ENCODE measurements around the gene PEAK3.

Gene PEAK3

DNA sequence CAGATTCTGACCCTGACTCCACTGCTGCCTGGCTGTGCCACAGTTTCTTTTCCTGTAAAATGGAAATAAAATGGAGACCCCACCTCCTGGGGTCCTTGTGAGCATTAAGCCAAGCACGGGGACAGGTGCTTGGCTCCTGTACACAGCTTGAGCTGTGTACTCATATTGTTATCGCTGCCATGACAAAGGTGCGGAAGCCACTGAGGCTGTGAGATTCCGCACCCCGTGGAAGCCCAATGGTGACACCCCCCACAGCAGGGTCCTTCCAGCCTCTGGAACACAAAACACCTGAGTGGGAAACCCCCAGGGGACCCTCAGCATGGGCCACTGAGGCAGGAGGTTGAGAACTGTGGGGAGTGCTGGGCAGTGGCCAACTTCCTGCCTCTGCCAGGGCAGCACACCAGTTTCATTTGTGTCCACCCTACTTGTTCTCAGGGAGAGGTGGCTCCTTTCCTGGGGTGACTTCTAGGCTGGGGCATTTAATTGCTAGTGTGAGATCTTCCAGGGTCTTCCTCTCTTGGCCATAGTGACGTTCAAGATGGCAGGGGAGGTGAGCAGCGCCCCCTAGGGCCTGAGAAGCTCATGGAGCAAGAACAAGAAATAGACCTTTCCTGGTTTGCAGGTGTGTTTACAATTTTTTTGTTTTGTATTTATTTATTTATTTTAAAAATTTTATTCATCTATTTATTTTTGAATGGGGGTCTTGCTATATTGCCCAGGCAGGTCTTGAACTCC, 20.4 kb downstream of the PEAK3 start:
- Histone ChIP-seq H3K4me1 (peaks cover 70 to 89% (median 80%) of the 10 kb centered on the region in 10 experiments), H3K36me3 (no peaks in the 10 kb centered on the region), H3K9ac (no peak overlapping the region), H3K9me3 (replicated peaks in 1 of 11) (no peaks in the 10 kb centered on the region), H3K4me3 (no peak overlapping the region), H4K20me1 (no peaks in the 10 kb centered on the region), H3K27ac (0 out of 22 replicates have a peak overlapping the region, but pooled peaks of 1 of the 11 experiments have one; percentile 32), H3K27me3 (no peaks in the 10 kb centered on the region), H3K4me2 (peak overlapping the region in 5 of 11 experiments; percentile 3 to 35 (median 7); a peak in 4 of 22 replicates)
- no peak for TF ChIP-seq Cebpa-rat (IDR thresholded peaks at IDR 0.05)

DNA sequence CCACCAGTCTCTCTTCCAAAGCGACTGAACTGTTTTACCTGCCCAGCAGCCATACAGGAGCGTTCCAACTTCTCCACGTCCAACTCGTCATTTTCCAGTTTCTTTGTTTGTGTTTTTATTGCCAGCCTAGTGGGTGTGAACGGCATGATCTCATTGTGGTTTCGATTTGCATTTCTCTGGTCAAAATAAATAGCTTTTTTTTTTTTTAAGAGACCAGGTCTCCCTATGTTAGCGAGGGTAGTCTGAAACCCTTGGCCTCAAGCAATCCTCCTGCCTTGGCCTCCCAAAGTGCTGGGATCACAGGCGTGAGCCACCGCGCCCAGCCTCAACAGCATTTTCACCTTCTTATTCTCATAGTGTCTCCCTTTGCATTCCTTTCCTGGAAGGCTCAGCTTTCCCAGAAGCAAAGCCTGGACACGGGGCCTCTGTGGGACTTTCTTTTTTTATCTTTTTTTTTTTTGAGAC, 21.6 kb downstream of the PEAK3 start:
- Histone ChIP-seq H3K4me2 (peak overlapping the region; percentile 16 to 59 (median 47); a peak in 21 of 22 replicates), H4K20me1 (no peaks in the 10 kb centered on the region), H3K27ac (peak overlapping the region in 6 of 11 experiments; percentile 8 to 69 (median 28); a peak in 8 of 22 replicates), H3K27me3 (no peaks in the 10 kb centered on the region), H3K36me3 (no peaks in the 10 kb centered on the region), H3K4me3 (no peak overlapping the region), H3K4me1 (peaks cover 68 to 89% (median 80%) of the 10 kb centered on the region in 10 experiments), H3K9me3 (replicated peaks in 1 of 11) (no peaks in the 10 kb centered on the region), H3K9ac (peak overlapping the region in 3 of 11 experiments; percentile 1 to 17 (median 2); a peak in 3 of 22 replicates)
- TF ChIP-seq Cebpa-rat (IDR thresholded peaks at IDR 0.05), result no peak

DNA sequence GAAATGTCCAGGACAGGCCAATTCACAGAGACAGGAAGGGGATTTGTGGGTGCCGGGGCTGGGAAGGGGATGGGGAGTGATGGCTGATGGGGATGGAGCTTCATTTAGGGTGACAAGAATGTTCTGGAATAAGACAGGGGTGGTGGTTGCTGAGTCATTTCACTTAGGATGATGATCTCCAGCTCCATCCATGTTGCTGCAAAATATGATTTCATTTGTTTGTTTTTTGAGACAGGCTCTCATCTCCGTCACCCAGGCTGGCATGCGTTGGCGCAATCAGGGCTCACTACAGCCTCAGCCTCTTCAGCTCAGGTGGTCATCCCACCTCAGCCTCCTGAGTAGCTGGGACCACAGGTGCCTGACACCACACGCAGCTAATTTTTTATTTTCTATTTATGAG, 22.6 kb downstream of the PEAK3 start:
- Histone ChIP-seq H3K36me3 (no peaks in the 10 kb centered on the region), H3K4me2 (peak overlapping the region in 7 of 11 experiments; percentile 18 to 59 (median 47); a peak in 9 of 22 replicates), H3K27me3 (peaks cover 2 to 6% (median 3%) of the 10 kb centered on the region in 11 experiments; a peak in 21 of 22 replicates), H3K27ac (peak overlapping the region in 5 of 11 experiments; percentile 8 to 69 (median 24); a peak in 5 of 22 replicates), H3K4me1 (peaks cover 60 to 88% (median 80%) of the 10 kb centered on the region in 10 experiments), H3K9ac (no peak overlapping the region), H3K9me3 (replicated peaks in 1 of 11) (no peaks in the 10 kb centered on the region), H3K4me3 (no peak overlapping the region), H4K20me1 (peaks cover 0 to 1% (median 0%) of the 10 kb centered on the region in 11 experiments; a peak in 5 of 22 replicates)
- no peak for TF ChIP-seq Cebpa-rat (IDR thresholded peaks at IDR 0.05)

DNA sequence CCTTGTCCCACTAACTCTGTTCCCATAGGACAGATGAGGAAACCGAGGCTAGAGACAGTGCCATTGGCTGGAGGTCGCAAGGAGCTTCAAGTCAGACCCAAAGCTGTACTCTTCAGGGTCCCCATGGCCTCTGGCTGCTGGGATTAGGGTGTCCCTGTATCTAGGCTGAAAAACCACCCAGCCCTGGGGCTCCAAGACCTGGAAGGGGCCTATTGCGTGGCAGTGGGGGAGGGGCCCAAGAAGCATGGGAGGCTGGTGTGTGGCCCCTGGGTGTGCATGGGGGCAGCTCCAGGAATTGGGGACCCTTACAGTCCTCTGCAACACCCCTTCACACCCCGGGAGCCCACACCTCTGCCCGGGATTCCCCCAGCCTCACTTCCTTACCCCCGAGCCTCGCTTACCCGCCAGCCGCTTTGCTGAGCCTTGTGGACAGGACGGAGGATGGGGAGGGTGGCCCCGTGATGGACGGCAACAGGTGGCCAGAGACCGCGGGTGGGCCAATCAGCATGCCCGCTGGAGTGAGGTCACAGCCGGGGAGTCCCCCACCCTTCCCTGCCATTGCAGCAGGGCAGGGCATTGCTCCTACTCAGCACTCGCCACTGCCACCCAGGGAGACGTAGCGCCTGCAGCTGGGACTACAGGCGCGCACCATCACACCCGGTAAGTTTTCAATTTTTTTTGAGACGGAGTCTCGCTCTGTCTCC, 25.8 kb downstream of the PEAK3 start, which contains the start of gene JSRP1:
JSRP1 (minus strand) TSS at position 436 of the 704 bp plus-strand sequence. CDS start 1,103 bp downstream, outside the sequence.
- H3K4me2 ChIP-seq, result peak within 1 kb of the TSS; percentile 20 to 91 (median 73); a peak in 21 of 22 replicates
- peaks cover 3 to 33% (median 31%) of the 10 kb centered on the region in 11 experiments; a peak in 21 of 22 replicates for H4K20me1 ChIP-seq
- peaks cover 0 to 8% (median 4%) of the 10 kb centered on the region in 11 experiments; a peak in 7 of 22 replicates for H3K9me3 ChIP-seq (replicated peaks in 1 of 11)
- peaks cover 34 to 38% (median 35%) of the 10 kb centered on the region in 11 experiments for H3K27me3 ChIP-seq
- H3K9ac ChIP-seq, result peak within 1 kb of the TSS in 4 of 11 experiments; percentile 49 to 66 (median 54); a peak in 7 of 22 replicates
- peak within 1 kb of the TSS in 4 of 11 experiments; percentile 67 to 72 (median 69); a peak in 7 of 22 replicates for H3K27ac ChIP-seq
- H3K36me3 ChIP-seq, result peaks cover 0 to 8% (median 0%) of the 10 kb centered on the region in 11 experiments; a peak in 5 of 22 replicates
- H3K4me3 ChIP-seq, result no peak within 1 kb of the TSS
- H3K4me1 ChIP-seq, result peaks cover 68 to 100% (median 89%) of the 10 kb centered on the region in 10 experiments
- no peak for TF ChIP-seq Cebpa-rat (IDR thresholded peaks at IDR 0.05)

DNA sequence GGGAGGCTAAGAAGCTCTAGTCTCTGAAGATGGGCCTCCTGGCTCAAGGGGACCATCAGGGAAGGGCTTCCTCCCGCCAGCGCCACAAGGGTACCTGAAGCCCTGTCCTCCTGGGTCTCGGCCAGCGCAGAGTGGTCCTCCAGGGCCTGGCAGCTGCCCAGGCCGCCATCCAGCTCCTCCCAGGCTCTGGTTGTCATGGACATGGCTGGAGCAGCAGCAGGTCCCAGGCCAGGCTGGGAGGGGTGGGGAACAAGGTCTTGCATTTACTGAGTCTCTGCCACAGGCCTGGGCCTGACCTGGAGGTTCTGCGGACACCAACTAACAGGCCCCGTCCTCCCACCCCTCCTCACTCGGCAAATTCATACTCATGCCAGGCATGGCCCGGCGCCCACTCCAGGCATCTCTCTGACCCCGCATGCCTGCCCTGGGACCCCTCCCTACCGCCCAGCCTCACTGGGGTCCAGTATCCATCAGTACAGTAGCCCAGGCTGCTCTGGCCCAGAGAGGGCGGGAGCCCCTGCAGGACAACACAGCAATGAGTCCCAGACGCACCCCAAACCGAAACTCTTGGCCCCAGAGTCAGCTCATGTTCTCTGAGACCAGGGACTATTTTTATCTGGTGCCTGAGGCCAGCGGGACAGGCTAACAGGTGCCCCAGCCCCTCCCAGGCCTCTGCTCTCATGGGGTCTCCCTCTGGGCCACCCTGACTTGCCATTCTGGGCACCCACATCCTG, 26.7 kb downstream of the PEAK3 start:
- Histone ChIP-seq H3K4me2 (peak overlapping the region; percentile 5 to 91 (median 64); a peak in 19 of 22 replicates), H3K27me3 (peaks cover 42 to 47% (median 44%) of the 10 kb centered on the region in 11 experiments), H3K4me3 (no peak overlapping the region), H3K9me3 (replicated peaks in 1 of 11) (peaks cover 0 to 13% (median 7%) of the 10 kb centered on the region in 11 experiments; a peak in 8 of 22 replicates), H3K4me1 (peaks cover 62 to 93% (median 86%) of the 10 kb centered on the region in 10 experiments), H4K20me1 (peaks cover 3 to 42% (median 40%) of the 10 kb centered on the region in 11 experiments; a peak in 21 of 22 replicates), H3K27ac (peak overlapping the region in 3 of 11 experiments; percentile 17 to 72 (median 24); a peak in 3 of 22 replicates), H3K9ac (peak overlapping the region in 4 of 11 experiments; percentile 18 to 53 (median 46); a peak in 7 of 22 replicates), H3K36me3 (peaks cover 0 to 16% (median 0%) of the 10 kb centered on the region in 11 experiments; a peak in 5 of 22 replicates)
- TF ChIP-seq Cebpa-rat (IDR thresholded peaks at IDR 0.05), result no peak

DNA sequence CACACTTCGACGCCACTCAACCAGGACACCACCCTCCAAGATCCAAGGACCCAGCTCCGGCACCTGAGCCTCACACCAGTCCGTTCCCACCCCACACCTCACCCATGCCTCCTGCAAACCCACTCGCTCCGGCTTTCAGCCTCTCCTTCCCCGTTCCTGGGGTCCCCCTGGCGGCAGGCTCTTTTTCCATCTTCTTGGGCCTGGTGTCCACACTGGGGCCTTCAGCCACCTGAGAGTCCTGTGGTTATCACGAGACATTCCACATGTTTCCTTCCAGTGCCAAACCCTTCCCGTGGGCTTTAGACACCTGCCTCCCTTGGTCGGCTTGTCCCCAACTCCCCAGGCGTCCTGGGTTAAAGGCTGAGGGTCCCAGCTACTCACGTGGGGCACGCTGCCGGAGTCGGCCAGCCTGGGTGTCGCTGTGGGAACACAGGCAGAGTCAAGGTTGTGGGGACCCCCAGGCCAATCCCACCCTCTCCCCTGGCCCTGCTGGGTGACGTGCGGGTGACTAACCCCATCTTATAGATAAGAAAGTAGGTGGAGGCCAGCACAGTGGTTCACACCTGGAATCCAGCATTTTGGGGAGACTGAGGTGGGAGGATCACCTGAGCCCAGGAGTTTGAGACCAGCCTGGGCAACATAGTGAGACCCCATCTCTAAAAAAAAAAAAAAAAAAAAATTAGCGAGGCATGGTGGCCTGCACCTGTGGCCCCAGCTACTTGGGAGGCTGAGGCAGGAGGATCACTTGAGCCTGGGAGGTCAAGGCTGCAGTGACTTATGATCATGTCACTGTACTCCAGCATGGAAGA, 27.7 kb downstream of the PEAK3 start:
- peaks cover 11 to 52% (median 50%) of the 10 kb centered on the region in 11 experiments; a peak in 21 of 22 replicates for H4K20me1 ChIP-seq
- peak overlapping the region in 10 of 11 experiments; percentile 71 to 98 (median 84); a peak in 15 of 22 replicates for H3K4me2 ChIP-seq
- peaks cover 2 to 25% (median 8%) of the 10 kb centered on the region in 11 experiments; a peak in 17 of 22 replicates for H3K36me3 ChIP-seq
- peak overlapping the region in 2 of 11 experiments; percentile 56 to 57; a peak in 3 of 22 replicates for H3K9ac ChIP-seq
- peak overlapping the region in 2 of 10 experiments; percentile 47 to 52; a peak in 1 of 20 replicates for H3K4me3 ChIP-seq
- peaks cover 52 to 57% (median 54%) of the 10 kb centered on the region in 11 experiments for H3K27me3 ChIP-seq
- H3K9me3 ChIP-seq (replicated peaks in 1 of 11), result peaks cover 0 to 13% (median 7%) of the 10 kb centered on the region in 11 experiments; a peak in 8 of 22 replicates
- H3K27ac ChIP-seq, result no peak overlapping the region
- no peak for TF ChIP-seq Cebpa-rat (IDR thresholded peaks at IDR 0.05)
- H3K4me1 ChIP-seq, result peaks cover 53 to 82% (median 76%) of the 10 kb centered on the region in 10 experiments
